CD14-positive monocyte (primary cell): ENCODE data around the gene SHISA6. TPM values are rescaled to one million over a fixed set of nuclear protein-coding genes. Genes with fewer than 3 reads are reported as not detected.

Experiments
- DNase-seq, 3 donors: peaks; one replicate each; pipeline ENCODE4 v3.0.0-alpha.2; 2011 to 2022
- H2AFZ ChIP-seq: 2 replicates; pipeline ENCODE4 v1.6.0; 2012; ENCODE audit warnings: mild to moderate bottlenecking, low read depth, low read length, inconsistent platforms; ENCODE audit not compliant: insufficient read depth, poor library complexity, severe bottlenecking
- H3K27ac ChIP-seq, 2 donors: 1 replicate in 1 of 2; 2 replicates in 1 of 2; pipeline ENCODE4 v1.5.1; 2012 to 2013; ENCODE audit warnings: low read length in 2 of 2, control low read depth in 1 of 2, inconsistent platforms in 1 of 2, low read depth in 1 of 2, mild to moderate bottlenecking in 1 of 2
- H3K27me3 ChIP-seq, 2 donors: one replicate each; pipeline versions ENCODE4 v1.6.0 to v1.6.1; 2011 to 2013; ENCODE audit warnings: low read length in 2 of 2; ENCODE audit not compliant: control insufficient read depth in 2 of 2, insufficient read depth in 2 of 2
- H3K36me3 ChIP-seq, 2 donors: replicated peaks in 1 of 2; 1 replicate in 1 of 2; 2 replicates in 1 of 2; pipeline versions ENCODE4 v1.5.1 to v1.6.1; 2012 to 2013; ENCODE audit warnings: low read length in 2 of 2, control low read depth in 1 of 2, inconsistent platforms in 1 of 2, mild to moderate bottlenecking in 1 of 2; ENCODE audit not compliant: insufficient read depth in 2 of 2, control insufficient read depth in 1 of 2
- H3K4me1 ChIP-seq, 2 donors: 1 replicate in 1 of 2; 2 replicates in 1 of 2; pipeline versions ENCODE4 v1.5.1 to v1.6.1; 2012 to 2013; ENCODE audit warnings: low read length in 2 of 2, control low read depth in 1 of 2, inconsistent platforms in 1 of 2, mild to moderate bottlenecking in 1 of 2, moderate library complexity in 1 of 2; ENCODE audit not compliant: insufficient read depth in 2 of 2, control insufficient read depth in 1 of 2
- H3K4me2 ChIP-seq: replicated peaks from 2 replicates; pipeline ENCODE3; 2012; ENCODE audit warnings: low read length, moderate library complexity, mild to moderate bottlenecking; ENCODE audit not compliant: poor library complexity, severe bottlenecking; ENCODE audit errors: extremely low read depth
- H3K4me3 ChIP-seq, 3 experiments: fragments of 200-600 bp in 1 of 3; sonication (generic) in 1 of 3; replicated peaks in 1 of 3; 1 replicate in 2 of 3; 2 replicates in 1 of 3; pipeline ENCODE4 v1.5.1; 2011 to 2013; ENCODE audit warnings: low read length in 3 of 3, mild to moderate bottlenecking in 3 of 3, control low read depth in 2 of 3, low read depth in 2 of 3, inconsistent platforms in 1 of 3, moderate library complexity in 1 of 3
- H3K79me2 ChIP-seq: 2 replicates; pipeline ENCODE4 v1.6.0; 2012; ENCODE audit warnings: mild to moderate bottlenecking, control low read depth, inconsistent platforms, low read length, moderate library complexity; ENCODE audit not compliant: insufficient read depth
- H3K9ac ChIP-seq: 2 replicates; pipeline ENCODE4 v1.6.0; 2017; ENCODE audit warnings: low read length, mild to moderate bottlenecking; ENCODE audit not compliant: insufficient read depth, poor library complexity, severe bottlenecking
- H3K9me3 ChIP-seq, 2 donors: replicated peaks in 1 of 2; 1 replicate in 1 of 2; 2 replicates in 1 of 2; pipeline versions ENCODE4 v1.5.1 to v1.6.1; 2012 to 2013; ENCODE audit warnings: low read length in 2 of 2, control low read depth in 1 of 2; ENCODE audit not compliant: control insufficient read depth in 1 of 2, insufficient read depth in 1 of 2
- H4K20me1 ChIP-seq: 2 replicates; pipeline ENCODE4 v1.6.0; 2012; ENCODE audit warnings: mild to moderate bottlenecking, low read length, control low read depth, moderate library complexity; ENCODE audit not compliant: insufficient read depth
- H3K27ac Mint-ChIP-seq, 7 donors: one replicate each; pipeline ENCODE4 v1.8.0; 2020; ENCODE audit warnings: mild to moderate bottlenecking in 7 of 7, mixed read lengths in 7 of 7, moderate library complexity in 6 of 7, inconsistent platforms in 2 of 7
- H3K27me3 Mint-ChIP-seq, 3 donors: one replicate each; pipeline ENCODE4 v1.8.0; 2021 to 2022; ENCODE audit warnings: low read depth in 3 of 3, mild to moderate bottlenecking in 3 of 3, mixed read lengths in 3 of 3, moderate library complexity in 3 of 3, inconsistent platforms in 1 of 3
- H3K36me3 Mint-ChIP-seq, 2 donors: one replicate each; pipeline ENCODE4 v1.8.0; 2020; ENCODE audit warnings: mixed read lengths in 2 of 2, inconsistent platforms in 1 of 2, mild to moderate bottlenecking in 1 of 2
- H3K4me1 Mint-ChIP-seq: one replicate; pipeline ENCODE4 v1.8.0; 2020; ENCODE audit warnings: mild to moderate bottlenecking, mixed read lengths
- H3K4me3 Mint-ChIP-seq, 2 donors: one replicate each; pipeline ENCODE4 v1.8.0; 2020; ENCODE audit warnings: mild to moderate bottlenecking in 2 of 2, mixed read lengths in 2 of 2, moderate library complexity in 1 of 2
- H3K9me3 Mint-ChIP-seq, 7 donors: one replicate each; pipeline ENCODE4 v1.8.0; 2020 to 2022; ENCODE audit warnings: mixed read lengths in 7 of 7, mild to moderate bottlenecking in 6 of 7, moderate library complexity in 6 of 7, inconsistent platforms in 2 of 7
- CTCF ChIP-seq: fragments of 200-600 bp; IDR thresholded peaks from one replicate; pipeline ENCODE4 v1.8.0; 2022; ENCODE audit warnings: antibody characterized with exemption, mild to moderate bottlenecking
- WGBS: methylation state at CpG from one replicate; pipeline ENCODE4 v1.1.5; 2013; ENCODE audit warnings: missing lambda C conversion rate; ENCODE audit not compliant: insufficient coverage; 5-methylcytosine and 5-hydroxymethylcytosine counted together
- intact Hi-C, 2 donors: fragments of 100-400 bp; cut with micrococcal nuclease; formaldehyde crosslinking; loops; one replicate each; pipeline versions ENCODE4 v1.15.0 to v1.15.1; 2023
- polyA plus RNA-seq, 3 donors: library from polyadenylated mRNA; depleted of rRNA in 1 of 3; unstranded in 2 of 3; stranded (reverse) in 1 of 3; fragments of 300-500 nt in 2 of 3; fragments of >200 nt in 1 of 3; fragmentation: Illumina TruSeq in 2 of 3; gene quantifications; 1 replicate in 2 of 3; 2 replicates in 1 of 3; pipeline ENCODE4 v1.2.3, GENCODE V29; 2012 to 2021

The SHISA6 gene
- polyA plus RNA-seq, 3 donors, result not detected

GRCh38 chr17:11538366-11538765 is 297.4 kb downstream of the SHISA6 start:
- H3K27ac Mint-ChIP-seq, result no peak overlapping the region
- H3K9ac ChIP-seq, result no peak overlapping the region
- peaks cover 35 to 64% of the 10 kb centered on the region in 2 donors for H3K9me3 ChIP-seq
- intact Hi-C loops, result no loop called here
- no peak for TF ChIP-seq CTCF
- H3K4me3 Mint-ChIP-seq, result no peak overlapping the region
- no peaks in the 10 kb centered on the region for H4K20me1 ChIP-seq
- H3K4me1 Mint-ChIP-seq, result no peaks in the 10 kb centered on the region
- no peaks in the 10 kb centered on the region for H3K36me3 Mint-ChIP-seq
- 92% methylated on average over 2 of the region's 5 CpGs for WGBS
- H3K4me3 ChIP-seq, result no peak overlapping the region
- H3K36me3 ChIP-seq, result no peaks in the 10 kb centered on the region
- H3K79me2 ChIP-seq, result no peaks in the 10 kb centered on the region
- H3K27me3 Mint-ChIP-seq, result no peaks in the 10 kb centered on the region
- no peaks in the 10 kb centered on the region for H3K27me3 ChIP-seq
- peaks cover 3 to 46% (median 24%) of the 10 kb centered on the region in 7 donors for H3K9me3 Mint-ChIP-seq
- DNase-seq, result no peak
- H3K4me1 ChIP-seq, result no peaks in the 10 kb centered on the region
- H2AFZ ChIP-seq, result no peak overlapping the region
- no peak overlapping the region for H3K27ac ChIP-seq
- H3K4me2 ChIP-seq, result no peak overlapping the region

- H3K4me1 Mint-ChIP-seq, result no peaks in the 10 kb centered on the region
- no peak for DNase-seq
- intact Hi-C loops, result no loop called here
- H3K27me3 Mint-ChIP-seq, result no peaks in the 10 kb centered on the region
- no peak overlapping the region for H3K4me3 ChIP-seq
- no peak for TF ChIP-seq CTCF
- no peak overlapping the region for H3K9ac ChIP-seq
- no peaks in the 10 kb centered on the region for H3K36me3 Mint-ChIP-seq
- no peaks in the 10 kb centered on the region for H3K4me1 ChIP-seq
- no peak overlapping the region for H3K4me3 Mint-ChIP-seq
- no peak overlapping the region for H3K27ac ChIP-seq
- no peaks in the 10 kb centered on the region for H3K36me3 ChIP-seq
- no peaks in the 10 kb centered on the region for H3K79me2 ChIP-seq
- no peak overlapping the region for H2AFZ ChIP-seq
- H3K27ac Mint-ChIP-seq, result no peak overlapping the region
- 72% methylated on average over 7 of the region's 7 CpGs for WGBS
- H3K4me2 ChIP-seq, result no peak overlapping the region
- H3K9me3 ChIP-seq, result peaks cover 35 to 61% of the 10 kb centered on the region in 2 donors
- H4K20me1 ChIP-seq, result no peaks in the 10 kb centered on the region
- H3K27me3 ChIP-seq, result no peaks in the 10 kb centered on the region
- peaks cover 3 to 44% (median 22%) of the 10 kb centered on the region in 7 donors for H3K9me3 Mint-ChIP-seq
These were observed 298.6 kb downstream of the SHISA6 start for GRCh38 chr17:11539637-11540036.
